Mesendoderm (in vitro differentiated cells): ENCODE data around the gene CNTLN.

Source experiments
- DNase-seq: peaks from one replicate; pipeline ENCODE4 v3.0.0; 2013
- H2AK5ac ChIP-seq: 2 replicates; pipeline ENCODE4 v1.6.1; 2013; ENCODE audit warnings: low read length, inconsistent platforms
- H2BK120ac ChIP-seq: 2 replicates; pipeline ENCODE4 v1.6.1; 2013; ENCODE audit warnings: low read depth, mild to moderate bottlenecking, low read length, moderate library complexity, mixed read lengths
- H2BK15ac ChIP-seq: replicated peaks from 2 replicates; pipeline ENCODE4 v1.6.1; 2013; ENCODE audit warnings: low read depth, mild to moderate bottlenecking, moderate library complexity
- H2BK5ac ChIP-seq: 2 replicates; pipeline ENCODE4 v1.6.1; 2013; ENCODE audit warnings: low read length, inconsistent platforms
- H3K18ac ChIP-seq: 2 replicates; pipeline ENCODE4 v1.6.1; 2013; ENCODE audit warnings: mild to moderate bottlenecking, low read length, mixed read lengths
- H3K23ac ChIP-seq: one replicate; pipeline ENCODE4 v1.6.1; 2013; ENCODE audit warnings: low read length
- H3K27ac ChIP-seq: 2 replicates; pipeline ENCODE4 v1.5.1; 2013; ENCODE audit warnings: low read depth, mild to moderate bottlenecking, inconsistent platforms, low read length, moderate library complexity
- H3K27me3 ChIP-seq: 2 replicates; pipeline ENCODE4 v1.6.1; 2013; ENCODE audit warnings: low read length, control low read depth, mild to moderate bottlenecking, inconsistent platforms; ENCODE audit not compliant: insufficient read depth, poor library complexity
- H3K36me3 ChIP-seq: 2 replicates; pipeline ENCODE4 v1.6.1; 2013; ENCODE audit warnings: low read length, inconsistent platforms; ENCODE audit not compliant: control insufficient read depth, insufficient read depth
- H3K4ac ChIP-seq: one replicate; pipeline ENCODE4 v1.6.1; 2013; ENCODE audit warnings: low read depth, mild to moderate bottlenecking, low read length, moderate library complexity
- H3K4me1 ChIP-seq: 2 replicates; pipeline ENCODE4 v1.6.1; 2013; ENCODE audit warnings: low read depth, low read length, inconsistent platforms; ENCODE audit not compliant: control insufficient read depth
- H3K4me2 ChIP-seq: 2 replicates; pipeline ENCODE4 v1.6.1; 2013; ENCODE audit warnings: low read length
- H3K4me3 ChIP-seq: 2 replicates; pipeline ENCODE4 v1.5.1; 2013; ENCODE audit warnings: mild to moderate bottlenecking, low read length
- H3K56ac ChIP-seq: one replicate; pipeline ENCODE4 v1.6.1; 2013; ENCODE audit warnings: low read length
- H3K79me1 ChIP-seq: 2 replicates; pipeline ENCODE4 v1.6.1; 2013; ENCODE audit warnings: low read length, inconsistent platforms
- H3K79me2 ChIP-seq: 2 replicates; pipeline ENCODE4 v1.6.1; 2013; ENCODE audit warnings: mild to moderate bottlenecking, low read length; ENCODE audit not compliant: control insufficient read depth, insufficient read depth
- H3K9ac ChIP-seq: 2 replicates; pipeline ENCODE4 v1.6.1; 2013; ENCODE audit warnings: low read length, inconsistent platforms
- H4K5ac ChIP-seq: one replicate; pipeline ENCODE4 v1.6.1; 2013; ENCODE audit warnings: low read length
- H4K8ac ChIP-seq: one replicate; pipeline ENCODE4 v1.6.1; 2013; ENCODE audit warnings: low read depth, mild to moderate bottlenecking, control low read depth, low read length, moderate library complexity
- WGBS: extraction: QIAGEN DNeasy Blood & Tissue Kit; methylation state at CpG from one replicate; pipeline ENCODE4 v1.1.7; 2013; ENCODE audit warnings: low lambda C conversion rate, missing lambda C conversion rate; ENCODE audit not compliant: insufficient coverage; ENCODE audit errors: extremely low coverage; 5-methylcytosine and 5-hydroxymethylcytosine counted together

The CNTLN gene

DNA sequence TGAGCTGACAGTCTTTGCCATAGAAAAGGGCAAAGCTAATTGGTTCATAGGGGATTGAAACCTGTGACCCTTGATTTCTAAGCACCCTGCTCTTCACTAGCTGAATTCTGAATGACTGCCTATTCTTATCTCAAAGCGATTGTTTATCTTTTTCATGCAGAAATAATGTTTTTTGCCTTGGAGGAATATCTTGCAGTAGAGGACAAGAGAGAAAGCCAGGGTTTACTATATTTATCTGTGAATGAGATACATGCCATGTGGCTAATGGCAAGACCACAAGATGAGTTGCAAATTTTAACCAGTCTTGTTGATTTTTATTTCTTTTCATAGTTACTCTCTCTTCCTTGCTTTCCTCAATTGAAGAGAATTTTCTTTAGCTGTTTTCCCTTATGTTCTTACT, 185.0 kb downstream of the CNTLN start:
- Histone ChIP-seq H4K5ac (no peak overlapping the region), H3K4ac (no peak overlapping the region), H2BK120ac (no peak overlapping the region), H3K79me1 (no peaks in the 10 kb centered on the region), H2BK5ac (no peak overlapping the region), H3K18ac (no peak overlapping the region), H2BK15ac (no peak overlapping the region), H3K56ac (no peak overlapping the region), H3K9ac (no peak overlapping the region), H4K8ac (no peak overlapping the region), H3K4me1 (no peaks in the 10 kb centered on the region), H3K36me3 (no peaks in the 10 kb centered on the region), H3K23ac (no peak overlapping the region), H2AK5ac (no peak overlapping the region), H3K4me2 (no peak overlapping the region), H3K27me3 (no peaks in the 10 kb centered on the region), H3K4me3 (no peak overlapping the region), H3K79me2 (no peaks in the 10 kb centered on the region), H3K27ac (no peak overlapping the region)
- no peak for DNase-seq
- WGBS, result no CpG with 5 or more reads among the region's 1 CpG

DNA sequence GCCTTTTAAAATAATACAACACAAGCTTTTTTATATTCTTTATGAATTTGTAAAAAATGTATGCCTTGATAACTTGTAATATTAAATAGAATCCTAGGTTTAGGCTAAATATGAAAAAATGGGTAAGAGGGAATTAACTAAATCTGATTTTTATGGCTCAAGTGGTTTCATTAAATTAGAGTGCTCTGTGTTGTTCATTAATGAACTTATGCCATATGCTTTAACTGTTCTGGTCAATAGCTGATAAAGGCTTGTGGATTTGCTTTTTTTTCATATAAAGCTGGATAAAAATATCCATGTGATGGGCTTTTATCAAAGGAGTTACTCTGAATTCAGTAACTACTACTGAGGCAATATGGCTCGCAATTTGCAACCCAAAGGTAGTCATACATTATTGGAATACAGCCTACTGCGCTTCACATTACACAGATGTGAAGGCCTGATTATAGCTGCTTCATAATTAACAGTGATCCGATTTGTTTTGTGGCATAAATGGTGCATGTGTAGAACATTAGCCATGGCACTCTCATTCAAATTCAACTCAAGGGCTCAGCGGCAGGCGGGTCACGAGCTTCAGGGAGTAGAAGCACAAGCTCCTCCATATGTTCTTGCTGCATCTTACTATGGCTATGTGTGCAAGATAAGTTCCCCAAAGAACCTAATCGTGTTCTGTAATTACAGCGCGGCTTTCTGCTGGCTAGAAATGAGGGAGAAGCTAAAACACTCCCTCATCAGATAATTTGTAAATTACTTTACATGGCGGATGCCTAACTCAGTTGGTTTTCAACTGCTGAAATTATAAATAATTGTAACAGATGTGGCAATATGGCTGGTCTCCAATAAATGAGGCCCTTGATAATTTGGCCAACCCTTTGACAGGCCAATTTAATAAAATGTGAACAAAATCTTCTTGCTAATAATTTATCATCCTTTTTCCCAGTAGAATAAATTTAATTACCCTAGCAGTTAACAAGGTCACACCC, 188.3 kb downstream of the CNTLN start:
- Histone ChIP-seq H2BK15ac (no peak overlapping the region), H3K18ac (no peak overlapping the region), H3K9ac (no peak overlapping the region), H2AK5ac (no peak overlapping the region), H3K79me2 (no peaks in the 10 kb centered on the region), H3K4me3 (no peak overlapping the region), H2BK5ac (no peak overlapping the region), H4K8ac (no peak overlapping the region), H3K4me1 (no peaks in the 10 kb centered on the region), H2BK120ac (no peak overlapping the region), H3K4me2 (no peak overlapping the region), H3K27me3 (no peaks in the 10 kb centered on the region), H3K56ac (no peak overlapping the region), H3K23ac (no peak overlapping the region), H3K4ac (no peak overlapping the region), H4K5ac (no peak overlapping the region), H3K79me1 (no peaks in the 10 kb centered on the region), H3K36me3 (no peaks in the 10 kb centered on the region), H3K27ac (no peak overlapping the region)
- WGBS, result no CpG with 5 or more reads among the region's 10 CpGs
- no peak for DNase-seq

DNA sequence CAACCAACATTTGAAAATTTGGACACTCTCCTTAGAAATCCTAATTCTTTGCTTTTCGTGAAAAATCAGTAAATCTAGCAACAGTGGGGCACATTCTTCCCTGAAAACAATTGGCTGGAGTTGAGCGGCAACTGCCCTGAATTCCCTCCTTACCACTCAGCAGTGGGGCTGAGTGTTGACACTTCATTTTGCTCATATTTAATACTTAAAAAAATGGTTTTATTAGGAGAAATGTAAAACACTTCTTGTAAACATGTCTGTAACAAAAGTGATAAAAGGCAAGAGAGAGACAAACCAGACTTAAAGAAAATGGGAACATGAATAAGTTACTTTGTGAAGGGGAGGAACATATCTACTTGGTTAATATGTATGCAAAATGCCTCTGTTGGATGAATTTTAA, 193.5 kb downstream of the CNTLN start:
- DNase-seq, result no peak
- H3K4me3 ChIP-seq, result no peak overlapping the region
- H3K27me3 ChIP-seq, result no peaks in the 10 kb centered on the region
- H3K18ac ChIP-seq, result no peak overlapping the region
- no peaks in the 10 kb centered on the region for H3K4me1 ChIP-seq
- H2BK5ac ChIP-seq, result no peak overlapping the region
- H2BK120ac ChIP-seq, result no peak overlapping the region
- H3K79me2 ChIP-seq, result no peaks in the 10 kb centered on the region
- no peaks in the 10 kb centered on the region for H3K79me1 ChIP-seq
- H2AK5ac ChIP-seq, result no peak overlapping the region
- H3K27ac ChIP-seq, result no peak overlapping the region
- no peak overlapping the region for H3K23ac ChIP-seq
- no peak overlapping the region for H3K4ac ChIP-seq
- no peaks in the 10 kb centered on the region for H3K36me3 ChIP-seq
- H3K56ac ChIP-seq, result no peak overlapping the region
- H4K5ac ChIP-seq, result no peak overlapping the region
- H3K9ac ChIP-seq, result no peak overlapping the region
- H3K4me2 ChIP-seq, result no peak overlapping the region
- no peak overlapping the region for H2BK15ac ChIP-seq
- no peak overlapping the region for H4K8ac ChIP-seq
- no CpG with 5 or more reads among the region's 2 CpGs for WGBS

- no peak for DNase-seq
- no peak overlapping the region for H2BK120ac ChIP-seq
- no peak overlapping the region for H3K23ac ChIP-seq
- no peak overlapping the region for H2BK15ac ChIP-seq
- no peak overlapping the region for H2AK5ac ChIP-seq
- no peak overlapping the region for H4K8ac ChIP-seq
- H3K79me1 ChIP-seq, result no peaks in the 10 kb centered on the region
- no peak overlapping the region for H3K56ac ChIP-seq
- H3K79me2 ChIP-seq, result no peaks in the 10 kb centered on the region
- no peak overlapping the region for H3K18ac ChIP-seq
- no peaks in the 10 kb centered on the region for H3K36me3 ChIP-seq
- H4K5ac ChIP-seq, result no peak overlapping the region
- no peaks in the 10 kb centered on the region for H3K27me3 ChIP-seq
- H3K4me1 ChIP-seq, result no peaks in the 10 kb centered on the region
- H3K9ac ChIP-seq, result no peak overlapping the region
- no peak overlapping the region for H2BK5ac ChIP-seq
- H3K4ac ChIP-seq, result no peak overlapping the region
- no peak overlapping the region for H3K4me3 ChIP-seq
- H3K27ac ChIP-seq, result no peak overlapping the region
- no peak overlapping the region for H3K4me2 ChIP-seq
These were observed 195.3 kb downstream of the CNTLN start for GRCh38 chr9:17330097-17330496.

- H3K4me1 ChIP-seq, result no peaks in the 10 kb centered on the region
- no peak overlapping the region for H4K5ac ChIP-seq
- H3K4ac ChIP-seq, result no peak overlapping the region
- no peak overlapping the region for H3K18ac ChIP-seq
- no peak overlapping the region for H2BK120ac ChIP-seq
- no peak for DNase-seq
- no peaks in the 10 kb centered on the region for H3K79me2 ChIP-seq
- no peak overlapping the region for H2BK15ac ChIP-seq
- H3K79me1 ChIP-seq, result no peaks in the 10 kb centered on the region
- H3K27ac ChIP-seq, result no peak overlapping the region
- no peak overlapping the region for H3K56ac ChIP-seq
- no peak overlapping the region for H3K9ac ChIP-seq
- H4K8ac ChIP-seq, result no peak overlapping the region
- no peak overlapping the region for H2BK5ac ChIP-seq
- no CpG with 5 or more reads among the region's 3 CpGs for WGBS
- no peak overlapping the region for H3K23ac ChIP-seq
- H3K4me3 ChIP-seq, result no peak overlapping the region
- H3K27me3 ChIP-seq, result no peaks in the 10 kb centered on the region
- no peaks in the 10 kb centered on the region for H3K36me3 ChIP-seq
- H3K4me2 ChIP-seq, result no peak overlapping the region
- no peak overlapping the region for H2AK5ac ChIP-seq
These were observed 197.3 kb downstream of the CNTLN start for GRCh38 chr9:17332115-17332514.

GRCh38 chr9:17339156-17339555, 204.3 kb downstream of the CNTLN start:
- Histone ChIP-seq H2AK5ac (no peak overlapping the region), H2BK15ac (no peak overlapping the region), H2BK5ac (no peak overlapping the region), H3K23ac (no peak overlapping the region), H4K8ac (no peak overlapping the region), H3K4me1 (no peaks in the 10 kb centered on the region), H3K4ac (no peak overlapping the region), H3K79me1 (no peaks in the 10 kb centered on the region), H3K4me2 (no peak overlapping the region), H4K5ac (no peak overlapping the region), H3K27me3 (no peaks in the 10 kb centered on the region), H3K9ac (no peak overlapping the region), H3K18ac (no peak overlapping the region), H3K27ac (no peak overlapping the region), H2BK120ac (no peak overlapping the region), H3K79me2 (no peaks in the 10 kb centered on the region), H3K56ac (no peak overlapping the region), H3K4me3 (no peak overlapping the region), H3K36me3 (no peaks in the 10 kb centered on the region)
- no peak for DNase-seq
